ENCODE data around the gene AFTPH.

AFTPH gene

DNA sequence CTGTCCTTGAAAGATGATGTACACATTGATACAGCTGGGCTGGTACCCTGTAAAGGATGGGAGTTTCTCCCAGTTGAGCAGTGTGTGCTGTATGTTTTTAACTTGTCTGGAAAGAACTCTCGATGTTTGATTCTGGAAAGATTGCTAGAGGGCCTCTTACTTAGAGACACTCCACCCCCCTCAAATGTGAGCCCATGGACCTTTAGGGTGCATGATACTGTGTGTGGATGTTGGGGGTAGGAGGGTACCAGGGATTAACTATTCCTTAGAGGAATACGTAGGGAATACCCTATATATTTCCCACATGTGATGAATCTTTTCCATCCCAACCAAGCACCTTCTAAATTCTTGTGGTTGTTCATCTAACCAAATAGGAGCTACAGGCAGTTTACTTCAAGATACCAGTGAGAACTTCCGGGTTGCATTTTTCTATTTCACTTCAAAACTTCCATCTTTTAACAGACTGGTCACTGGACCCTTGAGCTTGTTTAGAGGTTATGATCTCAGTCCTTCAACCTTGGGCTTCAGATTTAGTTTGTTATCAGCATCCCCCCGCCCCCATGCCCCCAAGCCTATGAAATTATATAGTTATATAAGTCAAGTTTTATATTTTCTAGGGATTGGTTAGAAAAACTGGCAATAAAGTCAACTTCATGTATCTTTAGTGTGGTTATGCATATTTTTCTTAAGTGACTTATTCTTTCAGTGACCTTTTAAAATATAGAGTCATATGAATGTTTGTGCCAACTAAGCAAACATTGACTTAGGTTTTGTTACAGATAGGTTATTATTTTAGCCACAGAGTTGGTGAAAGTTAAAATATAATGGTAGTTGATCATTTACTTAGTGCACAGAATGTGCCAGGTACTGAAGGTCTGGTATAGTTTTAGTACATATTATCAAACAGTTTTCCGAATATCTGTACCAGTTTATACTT lies 18.2 kb downstream of the AFTPH start:
- TF ChIP-seq, protein P1, sequence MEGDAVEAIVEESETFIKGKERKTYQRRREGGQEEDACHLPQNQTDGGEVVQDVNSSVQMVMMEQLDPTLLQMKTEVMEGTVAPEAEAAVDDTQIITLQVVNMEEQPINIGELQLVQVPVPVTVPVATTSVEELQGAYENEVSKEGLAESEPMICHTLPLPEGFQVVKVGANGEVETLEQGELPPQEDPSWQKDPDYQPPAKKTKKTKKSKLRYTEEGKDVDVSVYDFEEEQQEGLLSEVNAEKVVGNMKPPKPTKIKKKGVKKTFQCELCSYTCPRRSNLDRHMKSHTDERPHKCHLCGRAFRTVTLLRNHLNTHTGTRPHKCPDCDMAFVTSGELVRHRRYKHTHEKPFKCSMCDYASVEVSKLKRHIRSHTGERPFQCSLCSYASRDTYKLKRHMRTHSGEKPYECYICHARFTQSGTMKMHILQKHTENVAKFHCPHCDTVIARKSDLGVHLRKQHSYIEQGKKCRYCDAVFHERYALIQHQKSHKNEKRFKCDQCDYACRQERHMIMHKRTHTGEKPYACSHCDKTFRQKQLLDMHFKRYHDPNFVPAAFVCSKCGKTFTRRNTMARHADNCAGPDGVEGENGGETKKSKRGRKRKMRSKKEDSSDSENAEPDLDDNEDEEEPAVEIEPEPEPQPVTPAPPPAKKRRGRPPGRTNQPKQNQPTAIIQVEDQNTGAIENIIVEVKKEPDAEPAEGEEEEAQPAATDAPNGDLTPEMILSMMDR (IDR thresholded peaks at IDR 0.05; ENCODE audit: borderline replicate concordance, control extremely low read depth, extremely low read depth, insufficient read depth, missing control alignments): no peak
- DNase-seq (ENCODE audit: low spot score): no peak
- in situ Hi-C loops (cut with MboI; ENCODE audit: low sequenced_read_pairs, unreplicated experiment): no loop called here

DNA sequence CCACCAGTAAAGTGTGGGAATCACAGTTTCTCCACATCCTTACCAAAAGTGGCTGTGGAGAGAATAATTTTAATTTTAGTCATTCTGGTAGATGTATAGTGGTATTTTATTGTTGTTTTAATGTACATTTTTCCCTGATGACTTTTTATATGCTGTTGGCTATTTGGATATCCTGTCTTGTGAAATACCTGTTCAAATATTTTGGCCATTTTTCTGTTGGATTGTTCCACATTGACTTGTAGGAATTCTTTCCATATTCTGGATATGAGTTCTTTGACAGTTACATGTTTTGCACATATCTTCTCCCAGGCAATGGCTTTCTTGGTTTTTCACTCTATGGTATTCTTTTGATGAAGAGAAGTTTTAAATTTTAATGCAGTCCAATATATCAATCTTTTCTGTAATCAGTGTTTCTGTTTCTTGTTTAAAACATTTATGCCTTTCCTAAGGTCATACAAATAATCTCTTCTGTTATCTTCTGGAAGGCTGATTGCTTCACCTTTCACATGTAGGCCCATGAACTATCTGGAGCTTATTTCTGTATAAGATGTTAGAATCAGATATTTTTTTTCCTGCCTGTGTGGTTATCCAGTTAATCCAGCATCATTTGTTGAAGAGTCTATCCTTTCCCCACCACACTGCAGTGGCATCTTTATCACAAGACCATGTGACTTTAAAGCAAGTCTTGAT lies 19.0 kb downstream of the AFTPH start:
- no peak for DNase-seq (ENCODE audit: low spot score)
- in situ Hi-C loops (cut with MboI; ENCODE audit: low sequenced_read_pairs, unreplicated experiment): no loop called here
- TF ChIP-seq, protein P1 (IDR thresholded peaks at IDR 0.05; ENCODE audit: borderline replicate concordance, control extremely low read depth, extremely low read depth, insufficient read depth, missing control alignments): no peak

DNA sequence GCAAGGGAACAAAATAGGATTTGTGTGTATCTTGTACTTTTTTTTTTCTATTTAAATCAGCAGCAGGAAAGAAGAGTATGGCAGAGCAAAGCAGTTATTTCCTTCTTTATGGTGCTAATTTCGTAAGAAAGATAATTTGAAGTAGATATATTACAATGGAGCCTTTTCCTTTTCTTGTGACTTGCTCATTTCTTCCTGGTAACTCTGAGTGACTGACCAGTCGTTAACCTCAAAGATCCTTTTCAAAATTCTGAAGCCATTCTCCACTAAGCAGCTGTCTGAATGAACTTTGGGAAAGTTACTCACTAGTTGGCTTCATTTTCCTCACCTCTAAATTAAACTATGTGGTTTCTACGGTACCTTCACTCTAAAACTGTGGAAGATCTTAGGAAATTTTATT lies 24.6 kb downstream of the AFTPH start:
- no peak for DNase-seq (ENCODE audit: low spot score)
- TF ChIP-seq, protein P1 (IDR thresholded peaks at IDR 0.05; ENCODE audit: borderline replicate concordance, control extremely low read depth, extremely low read depth, insufficient read depth, missing control alignments): no peak
- in situ Hi-C loops (cut with MboI; ENCODE audit: low sequenced_read_pairs, unreplicated experiment): no loop called here

DNA sequence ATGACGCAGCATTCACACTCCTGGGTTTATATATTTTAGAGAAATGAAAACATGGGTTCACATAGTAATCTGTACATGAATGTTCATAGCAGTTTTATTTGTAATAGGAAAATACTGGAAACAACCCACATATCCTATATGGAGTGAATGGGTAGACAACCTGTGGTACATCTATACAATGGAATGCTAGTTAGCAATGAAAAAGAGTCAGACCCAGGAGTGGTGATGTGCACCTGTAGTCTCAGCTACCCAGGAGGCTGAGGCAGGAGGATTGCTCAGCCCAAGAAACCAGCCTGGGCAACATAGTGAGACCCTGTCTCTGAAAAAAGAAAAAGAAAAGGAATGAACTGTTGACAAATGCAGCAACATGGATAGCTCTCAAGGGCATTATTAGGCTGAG lies 25.9 kb downstream of the AFTPH start:
- TF ChIP-seq, protein P1 (IDR thresholded peaks at IDR 0.05; ENCODE audit: borderline replicate concordance, control extremely low read depth, extremely low read depth, insufficient read depth, missing control alignments): no peak
- no peak for DNase-seq (ENCODE audit: low spot score)
- in situ Hi-C loops (cut with MboI; ENCODE audit: low sequenced_read_pairs, unreplicated experiment): no loop called here

GRCh38 chr2:64551851-64552250 lies 27.7 kb downstream of the AFTPH start:
- in situ Hi-C loops (cut with MboI; ENCODE audit: low sequenced_read_pairs, unreplicated experiment): no loop called here
- no peak for DNase-seq (ENCODE audit: low spot score)
- TF ChIP-seq, protein P1 (IDR thresholded peaks at IDR 0.05; ENCODE audit: borderline replicate concordance, control extremely low read depth, extremely low read depth, insufficient read depth, missing control alignments): no peak

GRCh38 chr2:64554117-64554516 lies 30.0 kb downstream of the AFTPH start:
- no peak for DNase-seq (ENCODE audit: low spot score)
- TF ChIP-seq, protein P1 (IDR thresholded peaks at IDR 0.05; ENCODE audit: borderline replicate concordance, control extremely low read depth, extremely low read depth, insufficient read depth, missing control alignments): no peak
- in situ Hi-C loops (cut with MboI; ENCODE audit: low sequenced_read_pairs, unreplicated experiment): no loop called here
